ENCODE data around the gene NBEAL2.

The NBEAL2 gene

GRCh38 chr3:47047069-47047468 is 67.6 kb downstream of the NBEAL2 start:
- DNase-seq, result no peak

- no peak for DNase-seq
These were observed 68.2 kb downstream of the NBEAL2 start for GRCh38 chr3:47047673-47048072.

GRCh38 chr3:47054412-47054811 is 74.9 kb downstream of the NBEAL2 start:
- no peak for DNase-seq

GRCh38 chr3:47056705-47057104 is 77.2 kb downstream of the NBEAL2 start:
- DNase-seq, result no peak

- DNase-seq, result no peak
These were observed 77.8 kb downstream of the NBEAL2 start for GRCh38 chr3:47057212-47057671.

All from DMS 273 treated with DMSO at 0.1 percent for 48 hours (cell line).